OCI-LY3 (cell line): ENCODE data around the gene BRD1.

Experiments
- CTCF ChIP-seq: fragments of 200-600, 300-600 bp; sonication (generic); IDR thresholded peaks from 2 replicates; pipeline ENCODE4 v1.5.1; 2014; ENCODE audit warnings: antibody characterized with exemption, low read length, low read depth
- EZH2phosphoT487 ChIP-seq: fragments of 200-600 bp; shearing (Covaris generic); IDR thresholded peaks from 2 replicates; pipeline ENCODE4 v1.6.1; 2018; ENCODE audit warnings: antibody characterized with exemption, mixed run types, low read depth

GRCh38 chr22:49792107-49792506, 35.6 kb downstream of the BRD1 start:
- TF ChIP-seq CTCF = no peak
- no peak for TF ChIP-seq EZH2phosphoT487
